Measurements from ENCODE around the gene AR. TPM values are rescaled to one million over a fixed set of nuclear protein-coding genes. Genes with fewer than 3 reads are reported as not detected.

Gene AR
- total and polyA plus RNA-seq, 2 of the 8 experiments (the other 6 are each of a cell fraction or from before 2014, with no cell fraction given): 7.1 to 10.7 TPM

DNA sequence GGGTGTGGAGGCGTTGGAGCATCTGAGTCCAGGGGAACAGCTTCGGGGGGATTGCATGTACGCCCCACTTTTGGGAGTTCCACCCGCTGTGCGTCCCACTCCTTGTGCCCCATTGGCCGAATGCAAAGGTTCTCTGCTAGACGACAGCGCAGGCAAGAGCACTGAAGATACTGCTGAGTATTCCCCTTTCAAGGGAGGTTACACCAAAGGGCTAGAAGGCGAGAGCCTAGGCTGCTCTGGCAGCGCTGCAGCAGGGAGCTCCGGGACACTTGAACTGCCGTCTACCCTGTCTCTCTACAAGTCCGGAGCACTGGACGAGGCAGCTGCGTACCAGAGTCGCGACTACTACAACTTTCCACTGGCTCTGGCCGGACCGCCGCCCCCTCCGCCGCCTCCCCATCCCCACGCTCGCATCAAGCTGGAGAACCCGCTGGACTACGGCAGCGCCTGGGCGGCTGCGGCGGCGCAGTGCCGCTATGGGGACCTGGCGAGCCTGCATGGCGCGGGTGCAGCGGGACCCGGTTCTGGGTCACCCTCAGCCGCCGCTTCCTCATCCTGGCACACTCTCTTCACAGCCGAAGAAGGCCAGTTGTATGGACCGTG is 2.2 kb downstream of the AR start (continued):
- no peak for TF ChIP-seq ZNF274 (IDR thresholded peaks at IDR 0.05; ENCODE audit: borderline replicate concordance, extremely low read depth, low read length)

All from H1 (cell line).